Fibroblast of pulmonary artery (primary cell): ENCODE data around the gene HHIPL1.

ENCODE experiments used
- DNase-seq: peaks from one replicate; pipeline ENCODE4 v3.0.0-alpha.2; 2010; ENCODE audit warnings: low read depth
- H3K4me3 ChIP-seq: replicated peaks from 2 replicates; pipeline ENCODE4 v1.5.1; 2011; ENCODE audit warnings: low read depth, mild to moderate bottlenecking, control low read depth, low read length, moderate library complexity
- CTCF ChIP-seq: IDR thresholded peaks from 2 replicates; pipeline ENCODE4 v1.5.1; 2011; ENCODE audit warnings: mild to moderate bottlenecking, control low read depth, low read length, inconsistent platforms; ENCODE audit errors: missing control alignments

HHIPL1 gene

GRCh38 chr14:99599393-99599792 is 45.5 kb upstream of the HHIPL1 start:
- DNase-seq: no peak
- no peak overlapping the region for H3K4me3 ChIP-seq
- no peak for TF ChIP-seq CTCF

GRCh38 chr14:99600232-99600888 is 44.6 kb upstream of the HHIPL1 start:
- no peak for DNase-seq
- H3K4me3 ChIP-seq: no peak overlapping the region
- no peak for TF ChIP-seq CTCF

GRCh38 chr14:99601361-99601831 is 43.5 kb upstream of the HHIPL1 start:
- H3K4me3 ChIP-seq: no peak overlapping the region
- no peak for DNase-seq
- TF ChIP-seq CTCF: no peak

- peak overlapping the region; percentile 27 for H3K4me3 ChIP-seq
Measured at GRCh38 chr14:99602054-99602787, 42.7 kb upstream of the HHIPL1 start.

GRCh38 chr14:99602788-99603415 is 42.0 kb upstream of the HHIPL1 start:
- no peak for DNase-seq
- H3K4me3 ChIP-seq: peak overlapping the region; percentile 27
- TF ChIP-seq CTCF: no peak

More at GRCh38 chr14:99602054-99602787, 42.7 kb upstream of the HHIPL1 start:
- TF ChIP-seq CTCF: no peak
- no peak for DNase-seq

- H3K4me3 ChIP-seq: peak within 1 kb of the TSS; percentile 70
- peak; percentile 48 for DNase-seq
- no peak for TF ChIP-seq CTCF
Measured at GRCh38 chr14:99603471-99604277, 41.3 kb upstream of the HHIPL1 start, which contains the start of gene CCDC85C. Gene CCDC85C, minus strand, starts transcription at chr14:99604207. Its CDS starts 248 bp downstream, at chr14:99603959.
